Epithelial cell of proximal tubule (primary cell): ENCODE measurements around the gene COL6A2. TPM values are rescaled to one million over a fixed set of nuclear protein-coding genes. Genes with fewer than 3 reads are reported as not detected.
"Not testable (repeated sequence)": the region's sequence is repeated elsewhere in the genome, so short reads cannot be mapped to it uniquely, and the experiment has no call there.

Experiments
- DNase-seq: peaks from one replicate; pipeline ENCODE4 v3.0.0-alpha.2; 2011; ENCODE audit warnings: low read depth
- H3K4me3 ChIP-seq: 2 replicates; pipeline ENCODE4 v1.5.1; 2011; ENCODE audit warnings: low read depth, mild to moderate bottlenecking, low read length
- CTCF ChIP-seq: conservative IDR thresholded peaks from 2 replicates; pipeline ENCODE4 v1.5.1; 2012; ENCODE audit warnings: low read depth, mild to moderate bottlenecking, low read length
- total RNA-seq: library from RNA; depleted of rRNA; stranded (reverse); fragments of >200 nt; gene quantifications from 2 replicates; pipeline ENCODE4 v1.2.3, GENCODE V29; 2015

COL6A2 gene
- total RNA-seq, 1 donor from 2014 or later = 138 TPM

GRCh38 chr21:46142582-46143473 is 44.9 kb downstream of the COL6A2 start:
- H3K4me3 ChIP-seq = no peak overlapping the region
- TF ChIP-seq CTCF = no peak
- no peak for DNase-seq

- TF ChIP-seq CTCF = no peak
- H3K4me3 ChIP-seq = no peak overlapping the region
- no peak for DNase-seq
These were observed 46.7 kb downstream of the COL6A2 start for GRCh38 chr21:46144464-46145070.

- DNase-seq = no peak
- TF ChIP-seq CTCF = no peak
- H3K4me3 ChIP-seq = no peak overlapping the region
These were observed 47.4 kb downstream of the COL6A2 start for GRCh38 chr21:46145159-46145839.

- DNase-seq = no peak
- no peak overlapping the region for H3K4me3 ChIP-seq
- no peak for TF ChIP-seq CTCF
These were observed 48.2 kb downstream of the COL6A2 start for GRCh38 chr21:46145840-46146691.

- no peak for DNase-seq
- H3K4me3 ChIP-seq = no peak overlapping the region
- no peak for TF ChIP-seq CTCF
These were observed 48.9 kb downstream of the COL6A2 start for GRCh38 chr21:46146856-46147255.

GRCh38 chr21:46147429-46147828 is 49.5 kb downstream of the COL6A2 start:
- not testable (repeated sequence) for H3K4me3 ChIP-seq, DNase-seq
- TF ChIP-seq CTCF = peak; percentile 77
